Superior temporal gyrus (tissue), 1 donor: ENCODE results near the gene NAA15.
A peak's percentile ranks its signal among the peaks of the same experiment; 100 is the strongest.
"Not testable (repeated sequence)": the region's sequence is repeated elsewhere in the genome, so short reads cannot be mapped to it uniquely, and the experiment has no call there.

Experiments used
- DNase-seq: peaks from one replicate; pipeline ENCODE4 v3.0.0-alpha.2; 2016; ENCODE audit errors: extremely low spot score

NAA15 gene

GRCh38 chr4:139297001-139297410, 4.3 kb upstream of the NAA15 start:
- DNase-seq: peak; percentile 30

- peak; percentile 29 for DNase-seq
Observed at GRCh38 chr4:139299536-139299935, 1.8 kb upstream of the NAA15 start.

- no peak for DNase-seq
Observed at GRCh38 chr4:139300431-139301112, 733 bp upstream of the NAA15 start.

- no peak for DNase-seq
Observed at GRCh38 chr4:139301821-139302611, 711 bp downstream of the NAA15 start, which contains the start of gene NDUFC1. NDUFC1 (minus strand) TSS chr4:139302477; CDS start chr4:139295798, 6,679 bp downstream.

- no peak for DNase-seq
Observed at GRCh38 chr4:139304920-139305319, 3.6 kb downstream of the NAA15 start.

GRCh38 chr4:139311909-139312308, 10.6 kb downstream of the NAA15 start:
- no peak for DNase-seq

GRCh38 chr4:139312552-139313332, 11.4 kb downstream of the NAA15 start:
- no peak for DNase-seq

GRCh38 chr4:139313414-139313813, 12.1 kb downstream of the NAA15 start:
- DNase-seq: not testable (repeated sequence)

GRCh38 chr4:139314047-139314800, 12.9 kb downstream of the NAA15 start:
- DNase-seq: no peak

- DNase-seq: no peak
Observed at GRCh38 chr4:139315221-139315675, 13.9 kb downstream of the NAA15 start.

- DNase-seq: no peak
Observed at GRCh38 chr4:139316733-139317132, 15.4 kb downstream of the NAA15 start.

GRCh38 chr4:139317635-139318034, 16.3 kb downstream of the NAA15 start:
- DNase-seq: no peak

GRCh38 chr4:139319571-139319970, 18.3 kb downstream of the NAA15 start:
- DNase-seq: no peak

- DNase-seq: not testable (repeated sequence)
Observed at GRCh38 chr4:139322070-139322469, 20.8 kb downstream of the NAA15 start.

GRCh38 chr4:139322541-139322940, 21.2 kb downstream of the NAA15 start:
- not testable (repeated sequence) for DNase-seq

GRCh38 chr4:139324620-139325019, 23.3 kb downstream of the NAA15 start:
- no peak for DNase-seq

GRCh38 chr4:139329665-139330200, 28.4 kb downstream of the NAA15 start:
- no peak for DNase-seq

- DNase-seq: peak; percentile 80
Observed at GRCh38 chr4:139330283-139330682, 29.0 kb downstream of the NAA15 start.

- no peak for DNase-seq
Observed at GRCh38 chr4:139331185-139331584, 29.9 kb downstream of the NAA15 start.

GRCh38 chr4:139333046-139333445, 31.7 kb downstream of the NAA15 start:
- no peak for DNase-seq

- no peak for DNase-seq
Observed at GRCh38 chr4:139337612-139338011, 36.3 kb downstream of the NAA15 start.
